ENCODE measurements around the gene ATG101. TPM values are rescaled to one million over a fixed set of nuclear protein-coding genes. Genes with fewer than 3 reads are reported as not detected.

The ATG101 gene
- total RNA-seq, 2 experiments from 2014 or later = 38.0 to 53.9 TPM

DNA sequence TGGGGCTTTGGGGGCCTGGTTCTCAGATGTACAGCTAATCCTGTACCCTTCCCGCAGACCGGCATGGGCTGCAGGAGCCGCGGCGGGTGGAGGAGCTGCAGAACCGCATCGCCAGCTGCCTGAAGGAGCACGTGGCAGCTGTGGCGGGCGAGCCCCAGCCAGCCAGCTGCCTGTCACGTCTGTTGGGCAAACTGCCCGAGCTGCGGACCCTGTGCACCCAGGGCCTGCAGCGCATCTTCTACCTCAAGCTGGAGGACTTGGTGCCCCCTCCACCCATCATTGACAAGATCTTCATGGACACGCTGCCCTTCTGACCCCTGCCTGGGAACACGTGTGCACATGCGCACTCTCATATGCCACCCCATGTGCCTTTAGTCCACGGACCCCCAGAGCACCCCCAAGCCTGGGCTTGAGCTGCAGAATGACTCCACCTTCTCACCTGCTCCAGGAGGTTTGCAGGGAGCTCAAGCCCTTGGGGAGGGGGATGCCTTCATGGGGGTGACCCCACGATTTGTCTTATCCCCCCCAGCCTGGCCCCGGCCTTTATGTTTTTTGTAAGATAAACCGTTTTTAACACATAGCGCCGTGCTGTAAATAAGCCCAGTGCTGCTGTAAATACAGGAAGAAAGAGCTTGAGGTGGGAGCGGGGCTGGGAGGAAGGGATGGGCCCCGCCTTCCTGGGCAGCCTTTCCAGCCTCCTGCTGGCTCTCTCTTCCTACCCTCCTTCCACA, 11.0 kb upstream of the ATG101 start:
- Histone ChIP-seq H3K27ac (ENCODE audit: low read depth, low read length, poor library complexity, severe bottlenecking) (peak overlapping the region; percentile 44), H3K36me3 (ENCODE audit: insufficient read depth, low read length) (peaks cover 32% of the 10 kb centered on the region), H2AFZ (ENCODE audit: low read length) (no peak overlapping the region), H4K20me1 (ENCODE audit: insufficient read depth, low read length) (no peaks in the 10 kb centered on the region), H3K79me2 (ENCODE audit: insufficient read depth, low read depth, low read length) (no peaks in the 10 kb centered on the region), H3K4me2 (ENCODE audit: low read length) (0 out of 2 replicates have a peak overlapping the region, but pooled peaks have one; percentile 18), H3K9me2 (ENCODE audit: insufficient read depth, low read length) (no peaks in the 10 kb centered on the region), H3K9me3 (ENCODE audit: low read length) (no peaks in the 10 kb centered on the region), H3K4me1 (ENCODE audit: insufficient read depth, low read length, poor library complexity, severe bottlenecking) (peaks cover 19% of the 10 kb centered on the region), H3K4me3 (ENCODE audit: low read depth, low read length, poor library complexity, severe bottlenecking) (no peak overlapping the region)
- DNase-seq (ENCODE audit: low spot score) = no peak
- TF ChIP-seq, protein P1, sequence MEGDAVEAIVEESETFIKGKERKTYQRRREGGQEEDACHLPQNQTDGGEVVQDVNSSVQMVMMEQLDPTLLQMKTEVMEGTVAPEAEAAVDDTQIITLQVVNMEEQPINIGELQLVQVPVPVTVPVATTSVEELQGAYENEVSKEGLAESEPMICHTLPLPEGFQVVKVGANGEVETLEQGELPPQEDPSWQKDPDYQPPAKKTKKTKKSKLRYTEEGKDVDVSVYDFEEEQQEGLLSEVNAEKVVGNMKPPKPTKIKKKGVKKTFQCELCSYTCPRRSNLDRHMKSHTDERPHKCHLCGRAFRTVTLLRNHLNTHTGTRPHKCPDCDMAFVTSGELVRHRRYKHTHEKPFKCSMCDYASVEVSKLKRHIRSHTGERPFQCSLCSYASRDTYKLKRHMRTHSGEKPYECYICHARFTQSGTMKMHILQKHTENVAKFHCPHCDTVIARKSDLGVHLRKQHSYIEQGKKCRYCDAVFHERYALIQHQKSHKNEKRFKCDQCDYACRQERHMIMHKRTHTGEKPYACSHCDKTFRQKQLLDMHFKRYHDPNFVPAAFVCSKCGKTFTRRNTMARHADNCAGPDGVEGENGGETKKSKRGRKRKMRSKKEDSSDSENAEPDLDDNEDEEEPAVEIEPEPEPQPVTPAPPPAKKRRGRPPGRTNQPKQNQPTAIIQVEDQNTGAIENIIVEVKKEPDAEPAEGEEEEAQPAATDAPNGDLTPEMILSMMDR (conservative IDR thresholded peaks at IDR 0.05; ENCODE audit: low read length) = no peak
- no peak for TF ChIP-seq EZH2phosphoT487 (IDR thresholded peaks at IDR 0.05; ENCODE audit: borderline replicate concordance, low read depth, low read length)
- ChIA-PET CTCF (ENCODE audit: unreplicated experiment) (no interaction called here), POLR2A (interaction anchor here (1.1 to 2.0 kb wide), 4 partner anchors 9 to 33 kb away, joined by 3 to 7 read pairs (median 4); partner anchors contain the start of gene ATG101)
- BruUV-seq (replicated peaks) = TSS peak; percentile 80
- intact Hi-C loops (cut with micrococcal nuclease; ENCODE audit: unreplicated experiment) = no loop called here

DNA sequence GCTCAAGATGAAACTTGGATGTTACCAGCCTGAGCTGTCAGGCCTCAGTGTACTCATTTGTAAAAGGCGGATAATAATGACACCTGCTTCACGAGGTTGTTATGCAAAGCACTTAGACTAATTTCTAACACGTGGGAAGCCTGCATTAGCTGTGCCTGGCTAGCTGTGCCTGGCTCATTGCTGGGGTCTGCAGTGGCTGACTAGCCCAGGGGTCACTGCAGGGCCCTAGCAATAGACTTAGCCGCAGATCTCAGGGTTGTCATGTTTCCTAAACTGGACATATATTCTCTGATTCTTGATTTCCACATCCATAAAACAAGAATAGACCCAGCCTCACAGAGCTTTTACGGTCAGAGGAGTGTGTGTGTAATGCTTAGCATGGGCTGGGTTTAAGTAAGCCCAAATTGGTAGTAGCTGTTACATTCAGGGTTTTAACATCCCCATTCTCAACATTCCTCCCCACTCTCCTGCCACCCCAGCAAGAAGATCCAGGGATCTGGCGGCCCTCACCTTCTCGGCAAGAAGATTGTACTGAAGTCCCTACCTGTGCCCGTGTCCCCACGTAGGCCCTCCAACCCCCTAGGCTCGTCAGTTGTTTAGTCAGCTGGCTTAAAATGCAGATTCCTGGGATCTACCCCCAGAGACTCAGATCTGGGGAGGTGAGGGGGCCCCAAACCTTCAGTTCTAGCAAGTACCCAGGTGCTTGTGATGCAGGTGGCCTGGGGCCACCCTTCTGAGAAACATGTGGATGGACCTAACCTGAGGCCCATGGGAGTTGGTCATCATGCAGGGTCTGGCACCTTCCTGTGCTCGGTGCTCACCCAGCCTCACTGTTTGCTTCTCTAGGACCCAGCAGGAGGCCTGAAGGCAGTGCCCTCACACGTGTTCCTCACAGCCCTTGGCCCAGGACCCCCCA, 9.9 kb upstream of the ATG101 start:
- BruUV-seq (replicated peaks) = no TSS peak
- Histone ChIP-seq H3K36me3 (ENCODE audit: insufficient read depth, low read length) (peaks cover 26% of the 10 kb centered on the region), H3K9me2 (ENCODE audit: insufficient read depth, low read length) (no peaks in the 10 kb centered on the region), H4K20me1 (ENCODE audit: insufficient read depth, low read length) (no peaks in the 10 kb centered on the region), H3K27ac (ENCODE audit: low read depth, low read length, poor library complexity, severe bottlenecking) (peak overlapping the region; percentile 44), H3K9me3 (ENCODE audit: low read length) (no peaks in the 10 kb centered on the region), H3K4me1 (ENCODE audit: insufficient read depth, low read length, poor library complexity, severe bottlenecking) (peaks cover 19% of the 10 kb centered on the region), H3K4me3 (ENCODE audit: low read depth, low read length, poor library complexity, severe bottlenecking) (no peak overlapping the region), H3K4me2 (ENCODE audit: low read length) (peak overlapping the region; percentile 39), H3K79me2 (ENCODE audit: insufficient read depth, low read depth, low read length) (no peaks in the 10 kb centered on the region), H2AFZ (ENCODE audit: low read length) (no peak overlapping the region)
- ChIA-PET POLR2A (interaction anchor here (0.7 to 2.0 kb wide), 6 partner anchors 8 to 34 kb away, joined by 3 to 7 read pairs (median 4); partner anchors contain the start of gene ATG101), CTCF (ENCODE audit: unreplicated experiment) (interaction anchor here (0.6 to 1.0 kb wide), 2 partner anchors 9 to 27 kb away, joined by 3 to 9 read pairs; no protein-coding TSS in a partner anchor)
- TF ChIP-seq, protein P1 (conservative IDR thresholded peaks at IDR 0.05; ENCODE audit: low read length) = no peak
- no peak for TF ChIP-seq EZH2phosphoT487 (IDR thresholded peaks at IDR 0.05; ENCODE audit: borderline replicate concordance, low read depth, low read length)
- intact Hi-C loops (cut with micrococcal nuclease; ENCODE audit: unreplicated experiment) = no loop called here
- DNase-seq (ENCODE audit: low spot score) = peak; percentile 68

All from OCI-LY7 (cell line).